MM.1S (cell line): ENCODE data around the gene PPEF1.

Experiments used
- CTCF ChIP-seq: fragments of 300-600 bp; sonication (generic); IDR thresholded peaks from 2 replicates; pipeline ENCODE4 v1.5.1; 2016; ENCODE audit warnings: antibody characterized with exemption, low read length, mixed read lengths
- EZH2 ChIP-seq: fragments of 300-600 bp; sonication (generic); optimal IDR thresholded peaks from 2 replicates; pipeline ENCODE3; 2017; ENCODE audit warnings: low read depth, mild to moderate bottlenecking, antibody characterized with exemption, low read length, mixed read lengths

GRCh38 chrX:18809641-18810040 is 102.2 kb downstream of the PPEF1 start:
- no peak for TF ChIP-seq CTCF
- no peak for TF ChIP-seq EZH2
